PFSK-1 (cell line): ENCODE results near the gene SBK2.

Experiments used
- POLR2AphosphoS5 ChIP-seq: IDR thresholded peaks from 2 replicates; pipeline ENCODE4 v1.6.1; 2012; ENCODE audit warnings: low read depth, mild to moderate bottlenecking, control low read depth, low read length, moderate library complexity
- REST ChIP-seq, 2 experiments: IDR thresholded peaks; 2 replicates each; pipeline versions ENCODE4 v1.6.1 to v1.8.0; 2011 to 2012; ENCODE audit warnings: low read depth in 2 of 2, low read length in 2 of 2, control low read depth in 1 of 2, inconsistent platforms in 1 of 2, mild to moderate bottlenecking in 1 of 2, moderate library complexity in 1 of 2; ENCODE audit not compliant: insufficient read depth in 1 of 2
- TAF1 ChIP-seq: IDR thresholded peaks from 2 replicates; pipeline ENCODE4 v1.6.1; 2012; ENCODE audit warnings: low read length, control low read depth, borderline replicate concordance; ENCODE audit not compliant: insufficient read depth

GRCh38 chr19:55486971-55487923, 49.7 kb downstream of the SBK2 start:
- peak; percentile 72 for TF ChIP-seq POLR2AphosphoS5
- TF ChIP-seq REST (IDR thresholded peaks at IDR 0.05; ENCODE audit: insufficient read depth in 1 of 2, low read depth in 2 of 2, low read length in 2 of 2) = peak in 1 of 2 experiments; percentile 28; a peak in 2 of 4 replicates
- TF ChIP-seq TAF1 = 0 out of 2 replicates have a peak, but pooled peaks have one; percentile 41
